GM21390 (cell line): ENCODE measurements around the gene TTC13.

Source experiments
- ATAC-seq: cut with Tn5 transposase; IDR thresholded peaks from one replicate; pipeline ENCODE4 v1.9.1; 2021; ENCODE audit not compliant: unreplicated experiment

TTC13 gene

DNA sequence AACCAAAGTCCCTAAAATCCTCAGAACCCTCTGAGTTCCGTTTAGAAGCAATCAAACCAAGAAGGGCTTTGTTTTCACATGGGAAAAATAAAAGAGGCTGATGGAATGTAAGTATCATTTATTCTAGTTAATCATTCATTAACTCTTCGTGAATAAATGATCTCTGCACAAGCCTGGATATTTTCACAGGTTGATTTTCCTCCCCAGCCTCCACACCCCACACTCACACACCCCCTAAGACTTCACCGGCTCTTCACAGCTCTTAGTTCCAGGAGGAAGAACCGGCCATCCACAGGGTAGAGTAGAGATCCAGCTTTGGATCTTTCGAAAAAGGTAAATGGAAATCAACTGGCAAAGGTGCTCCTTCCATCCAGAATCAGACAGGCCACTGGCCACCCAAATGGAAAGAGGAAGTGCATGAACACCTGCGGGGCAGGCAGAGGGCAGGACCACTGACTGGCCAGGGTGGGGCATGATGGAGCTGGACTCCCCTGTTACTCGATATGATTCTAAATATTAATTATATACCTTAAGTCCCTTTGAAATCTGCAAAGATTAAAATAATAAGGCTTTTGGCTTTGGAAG lies 120.3 kb downstream of the TTC13 start:
- ATAC-seq, result no peak

DNA sequence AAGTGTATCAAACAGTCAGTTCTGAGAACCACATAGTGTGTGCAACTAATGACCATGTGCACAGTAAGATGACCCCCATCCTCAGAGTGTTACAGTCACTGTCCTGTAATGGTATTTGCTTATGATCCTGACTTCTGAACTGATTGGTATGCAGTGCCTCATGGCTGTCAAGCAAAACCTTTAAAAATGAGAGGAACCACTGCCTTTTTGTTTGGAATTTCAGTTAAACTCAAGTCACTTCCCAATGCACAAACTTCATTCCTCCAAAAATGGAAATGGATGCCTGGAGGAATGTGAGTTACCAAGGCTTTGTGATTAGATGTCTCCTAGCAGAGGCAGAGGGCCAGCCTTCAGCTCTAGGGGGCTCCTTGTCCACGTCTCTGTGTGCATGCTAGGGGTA lies 120.8 kb downstream of the TTC13 start:
- ATAC-seq, result no peak

DNA sequence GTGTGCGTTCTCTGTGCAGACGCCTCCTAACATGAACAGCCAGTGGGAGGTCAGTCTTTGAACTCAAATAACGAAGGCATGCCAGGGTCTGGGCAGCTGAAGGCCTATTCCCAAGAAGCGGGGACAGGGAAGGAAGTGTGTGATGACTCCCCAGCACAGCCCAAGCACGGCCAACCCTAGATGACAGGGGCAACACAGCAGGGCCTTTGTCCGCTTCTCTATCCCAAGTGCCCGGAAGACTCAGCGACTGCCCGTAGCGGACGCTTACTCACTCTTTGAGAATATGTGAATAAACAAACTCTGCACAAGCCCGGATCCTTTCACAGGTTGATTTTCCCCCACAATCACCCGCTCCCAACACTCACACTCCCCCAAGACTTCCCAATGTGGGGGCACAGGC lies 121.6 kb downstream of the TTC13 start:
- no peak for ATAC-seq
